ENCODE results near the gene ROM1.
A peak's percentile ranks its signal among the peaks of the same experiment; 100 is the strongest.
"Not testable (repeated sequence)": the region's sequence is repeated elsewhere in the genome, so short reads cannot be mapped to it uniquely, and the experiment has no call there.

The ROM1 gene

DNA sequence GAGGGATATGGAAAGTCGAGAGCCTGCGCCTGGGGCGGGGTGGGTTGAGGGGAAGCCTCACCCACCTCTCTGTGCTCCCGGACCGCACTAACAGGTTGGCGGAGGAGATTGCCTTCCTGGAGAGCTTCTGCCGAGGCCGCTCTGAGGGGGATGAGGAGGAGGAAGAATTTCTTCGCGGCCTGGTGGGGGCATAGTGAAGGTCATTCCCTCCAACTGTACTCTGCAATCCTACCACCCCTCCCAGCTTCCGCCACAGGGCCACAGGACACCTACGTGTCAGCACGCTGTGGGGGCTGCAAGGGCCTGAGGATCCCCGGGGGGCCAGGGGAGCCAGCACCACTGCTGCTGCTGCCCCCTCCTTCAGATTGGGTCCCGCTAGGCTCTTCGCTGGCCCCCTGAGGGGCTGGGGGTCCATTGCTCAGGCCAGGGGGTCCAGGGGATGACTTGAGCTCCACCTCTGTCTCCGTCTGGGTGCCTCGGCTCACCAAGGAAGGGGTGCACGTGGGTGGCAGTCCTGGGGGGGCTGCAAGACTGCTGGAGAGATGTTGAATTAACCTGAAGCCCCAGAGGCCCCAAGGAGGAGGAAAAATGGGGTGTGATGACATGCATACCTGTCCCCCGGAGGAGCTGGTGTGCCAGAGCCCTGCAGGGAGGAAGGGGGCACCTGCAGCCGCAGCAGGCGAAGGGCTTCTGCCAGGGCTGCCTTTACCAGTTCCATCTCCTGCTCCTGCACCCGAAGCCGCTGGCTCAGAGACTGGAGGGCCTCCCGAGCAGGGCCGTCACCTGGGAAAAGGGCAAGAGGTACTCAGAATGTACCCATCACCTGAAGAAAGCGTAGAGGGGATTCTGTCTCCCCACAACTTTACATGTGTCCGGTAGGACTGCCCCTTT lies 2.0 kb upstream of the ROM1 start:
- no peak for DNase-seq

GRCh38 chr11:62611705-62612365 lies 1.2 kb upstream of the ROM1 start:
- DNase-seq = no peak

- no peak for DNase-seq
Measured at GRCh38 chr11:62613291-62613778, 278 bp downstream of the ROM1 start.

- DNase-seq = no peak
Measured at GRCh38 chr11:62614275-62614674, 1.2 kb downstream of the ROM1 start.

GRCh38 chr11:62615521-62615920 lies 2.5 kb downstream of the ROM1 start:
- DNase-seq = no peak

DNA sequence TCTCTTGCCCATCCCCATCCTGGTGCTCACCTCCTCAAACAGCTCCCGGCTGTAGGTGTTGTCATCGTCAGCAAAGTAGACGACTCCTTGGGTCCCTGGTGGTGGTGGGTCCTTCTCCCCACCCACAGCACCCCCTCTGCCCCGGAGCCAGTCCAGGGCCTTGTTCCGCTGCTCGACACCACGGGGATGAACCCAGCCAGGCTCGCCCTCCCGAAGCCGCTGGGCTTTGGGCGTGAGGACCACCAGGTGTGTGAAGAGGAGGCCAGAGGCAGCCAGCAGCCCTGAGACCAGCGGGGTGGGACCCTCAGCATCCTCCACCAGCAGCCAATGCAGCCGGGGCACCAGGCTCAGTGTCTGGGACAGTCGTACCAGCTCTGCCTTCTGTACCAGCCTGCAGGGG lies 3.9 kb downstream of the ROM1 start:
- DNase-seq = not testable (repeated sequence)

DNA sequence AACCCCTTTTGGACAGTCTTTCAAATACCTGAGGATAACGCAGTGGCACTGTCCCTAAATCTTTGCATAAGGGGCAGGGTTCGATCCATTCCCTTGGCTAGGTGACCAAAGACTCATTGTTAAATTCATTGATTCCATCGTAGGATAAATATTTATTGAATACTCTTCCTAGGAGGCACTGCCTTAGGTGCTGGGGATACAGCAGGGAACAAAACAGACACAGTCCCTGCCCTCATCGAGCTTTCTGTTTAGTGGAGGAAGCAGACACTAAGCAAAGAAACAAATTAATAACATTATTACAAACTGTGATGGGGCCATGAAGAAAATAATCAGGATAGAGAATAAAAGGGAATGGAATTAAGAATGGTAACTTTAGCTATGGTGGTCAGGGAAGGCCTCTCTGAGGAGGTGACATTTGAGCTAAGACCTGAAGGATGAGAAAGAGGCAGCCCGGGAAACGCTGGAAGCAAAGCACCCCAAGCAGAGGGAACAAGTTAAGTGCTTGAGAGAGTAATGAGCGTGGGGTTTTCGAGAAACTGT lies 8.0 kb downstream of the ROM1 start:
- DNase-seq = no peak

- DNase-seq = peak; percentile 98
Measured at GRCh38 chr11:62621567-62622470, 8.8 kb downstream of the ROM1 start, which contains the start of gene B3GAT3. TSS of gene B3GAT3 (minus strand) at chr11:62621986. CDS start at chr11:62621947, 39 bp downstream.

- no peak for DNase-seq
Measured at GRCh38 chr11:62622476-62623089, 9.5 kb downstream of the ROM1 start.

DNA sequence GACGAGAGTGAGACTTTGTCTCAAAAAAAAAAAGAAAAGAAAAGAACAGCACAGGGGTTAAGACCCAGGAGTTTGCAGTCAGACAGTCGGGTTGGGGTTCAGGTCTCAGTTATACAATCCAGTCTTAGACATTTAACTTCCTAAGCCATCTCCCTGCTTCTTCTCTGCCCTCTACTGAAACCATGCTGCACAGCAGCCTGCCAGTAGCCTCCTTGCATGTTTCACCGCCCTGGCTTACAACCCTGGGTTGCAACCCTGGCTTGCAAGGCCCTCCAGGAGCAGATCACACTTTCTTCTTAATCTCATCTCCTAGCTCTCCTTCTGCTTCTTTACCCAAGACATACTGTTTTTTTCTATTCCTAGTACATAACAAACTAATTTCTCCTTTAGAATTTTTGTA lies 14.7 kb downstream of the ROM1 start:
- DNase-seq = no peak

DNA sequence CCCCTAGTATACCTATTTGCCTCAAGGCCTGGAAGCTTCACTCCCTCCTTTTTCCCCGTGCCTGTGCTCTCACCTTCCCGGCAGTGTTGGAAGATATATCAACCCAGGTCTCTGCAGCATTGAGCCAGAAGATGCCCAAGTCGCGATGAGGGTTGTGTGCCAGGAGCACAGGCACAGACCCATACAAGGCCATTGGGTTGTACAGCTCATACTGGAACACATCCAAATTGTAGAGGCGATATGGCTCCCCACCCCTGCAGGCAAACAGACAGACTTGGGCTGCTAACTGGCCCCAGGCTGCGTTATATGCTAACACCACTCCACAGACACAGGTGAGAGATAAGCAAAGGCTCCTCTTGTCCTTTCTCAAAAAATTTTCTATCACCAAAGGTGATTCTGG lies 19.4 kb downstream of the ROM1 start:
- no peak for DNase-seq

GRCh38 chr11:62644220-62644619 lies 31.2 kb downstream of the ROM1 start:
- no peak for DNase-seq

GRCh38 chr11:62645671-62645945 lies 32.6 kb downstream of the ROM1 start:
- DNase-seq = no peak

GRCh38 chr11:62645946-62646824 lies 33.1 kb downstream of the ROM1 start, which contains the start of gene GANAB:
TSS of gene GANAB (minus strand) at chr11:62646613. CDS start at chr11:62646599, 14 bp downstream.
- peak; percentile 99 for DNase-seq

DNA sequence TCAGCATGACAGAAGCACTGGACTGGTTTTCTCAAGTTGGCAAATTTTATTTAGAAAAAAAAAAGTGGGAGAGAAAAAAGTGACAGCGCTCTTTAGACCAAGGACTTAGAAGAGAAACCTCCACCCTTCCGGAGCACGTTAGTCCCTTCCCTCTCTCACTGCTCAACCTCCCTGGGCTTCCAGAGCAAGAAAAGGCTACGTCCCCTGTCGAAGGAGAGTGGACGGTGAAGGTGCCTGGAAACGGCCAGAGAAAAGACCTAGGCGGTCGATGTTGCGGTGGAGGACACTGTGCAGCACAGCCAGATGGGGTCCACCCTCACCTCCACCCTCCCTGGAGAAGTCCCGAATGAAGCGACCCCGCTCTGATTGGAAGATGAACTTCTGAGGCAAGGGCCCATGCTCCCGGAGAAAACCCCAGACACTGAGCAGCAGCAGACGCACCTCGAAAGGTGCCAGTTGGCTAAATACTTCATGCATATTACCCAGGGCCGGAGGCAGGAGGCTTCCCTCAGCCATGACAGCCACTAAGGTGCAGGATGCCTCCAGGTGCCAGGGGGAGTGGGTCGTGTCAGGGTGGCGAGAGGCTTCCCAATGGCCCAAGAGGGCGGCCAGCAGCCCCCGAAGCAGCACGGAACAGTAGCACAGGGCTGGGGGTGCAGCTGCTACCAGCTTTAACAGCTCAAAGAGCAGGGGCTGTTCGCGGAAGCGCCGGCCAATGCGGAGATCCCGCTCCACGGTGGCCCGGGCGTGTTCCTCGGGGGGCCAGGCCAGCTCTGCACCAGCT lies 34.0 kb downstream of the ROM1 start:
- no peak for DNase-seq

- DNase-seq = no peak
Measured at GRCh38 chr11:62647609-62648005, 34.5 kb downstream of the ROM1 start.

DNA sequence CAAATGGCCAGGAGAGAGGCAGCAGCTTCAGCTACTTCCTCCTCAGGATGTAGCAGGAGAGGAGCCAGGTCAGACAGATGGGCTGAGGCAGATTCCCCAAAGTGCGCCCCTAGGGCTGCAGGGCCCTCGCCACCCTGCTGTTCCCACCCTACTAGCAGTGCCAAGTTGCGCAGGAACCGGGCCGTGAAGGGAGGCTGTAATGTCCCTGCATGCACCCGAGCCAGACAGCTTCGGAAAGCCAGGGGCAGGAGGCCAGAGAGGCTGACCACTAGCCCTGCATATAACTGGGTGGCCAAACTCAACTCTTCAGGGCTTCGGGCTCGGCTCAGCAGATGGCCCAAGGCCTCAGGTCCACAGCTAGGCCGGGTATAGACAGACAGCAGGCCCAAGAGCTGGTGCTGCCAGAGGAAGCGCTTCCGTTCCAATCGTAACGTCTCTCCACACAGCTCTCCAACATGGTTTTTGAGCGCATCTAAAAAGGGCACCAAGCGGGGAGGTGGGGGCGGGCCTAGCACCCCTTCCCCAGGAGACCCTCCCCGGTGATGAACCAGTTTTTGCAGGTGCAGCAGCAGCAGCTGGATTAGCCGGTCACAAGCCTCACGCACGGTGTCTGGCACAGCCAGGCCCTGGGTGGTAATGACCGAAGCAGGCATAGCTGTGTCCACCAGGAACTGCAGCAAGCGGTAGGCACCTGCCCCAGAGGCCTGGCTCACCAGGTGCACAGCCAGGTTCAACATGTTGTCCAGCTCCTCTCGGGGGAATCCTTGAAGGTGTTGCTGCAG lies 35.3 kb downstream of the ROM1 start:
- no peak for DNase-seq

- DNase-seq = no peak
Measured at GRCh38 chr11:62648967-62649364, 35.9 kb downstream of the ROM1 start.

- no peak for DNase-seq
Measured at GRCh38 chr11:62649486-62649885, 36.4 kb downstream of the ROM1 start.

GRCh38 chr11:62650283-62650682 lies 37.2 kb downstream of the ROM1 start:
- not testable (repeated sequence) for DNase-seq
